HepG2 (cell line): ENCODE measurements around the gene TUBGCP6. TPM values are rescaled to one million over a fixed set of nuclear protein-coding genes. Genes with fewer than 3 reads are reported as not detected.

Experiments
- GFI1 ChIP-seq: sonication (generic); formaldehyde crosslinking; IDR thresholded peaks from 2 replicates; pipeline ENCODE4 v1.5.0; 2020; ENCODE audit warnings: missing genetic modification reagents, mild to moderate bottlenecking, borderline replicate concordance
- JUND ChIP-seq: sonication (generic); formaldehyde crosslinking; IDR thresholded peaks from 2 replicates; pipeline ENCODE4 v1.8.0; 2022; ENCODE audit warnings: mild to moderate bottlenecking, missing genetic modification reagents
- MAZ ChIP-seq, 2 experiments: sonication (generic) in 1 of 2; formaldehyde crosslinking in 1 of 2; IDR thresholded peaks; 2 replicates each; pipeline versions ENCODE4 v1.5.0 to v1.6.1; 2012 to 2020; ENCODE audit warnings: low read depth in 2 of 2, mild to moderate bottlenecking in 2 of 2, borderline replicate concordance in 1 of 2, improper control_type of control experiment in 1 of 2, low read length in 1 of 2, missing genetic modification reagents in 1 of 2, moderate library complexity in 1 of 2
- NR2C2 ChIP-seq: sonication (generic); formaldehyde crosslinking; IDR thresholded peaks from 2 replicates; pipeline ENCODE4 v1.4.0; 2020; ENCODE audit warnings: missing genetic modification reagents, mild to moderate bottlenecking, moderate library complexity, borderline replicate concordance
- SIN3A ChIP-seq: IDR thresholded peaks from 2 replicates; pipeline ENCODE4 v1.6.1; 2011; ENCODE audit warnings: low read depth, mild to moderate bottlenecking, control low read depth, low read length, borderline replicate concordance
- SKI ChIP-seq: fragments of 450-650 bp; IDR thresholded peaks from one replicate; pipeline ENCODE4 v1.6.1; 2018; ENCODE audit warnings: mild to moderate bottlenecking; ENCODE audit not compliant: partially characterized antibody
- ZFAT ChIP-seq: sonication (generic); formaldehyde crosslinking; conservative IDR thresholded peaks from 2 replicates; pipeline ENCODE4 v1.8.1; 2023; ENCODE audit warnings: missing genetic modification reagents, inconsistent platforms
- ZHX2 ChIP-seq, 2 experiments: sonication (generic) in 1 of 2; formaldehyde crosslinking in 1 of 2; IDR thresholded peaks; 2 replicates each; pipeline versions ENCODE4 v1.6.1 to v1.9.0; 2014 to 2022; ENCODE audit warnings: antibody characterized with exemption in 1 of 2, borderline replicate concordance in 1 of 2, inconsistent platforms in 1 of 2, low read depth in 1 of 2, missing genetic modification reagents in 1 of 2
- ZNF274 ChIP-seq: sonication (generic); formaldehyde crosslinking; IDR thresholded peaks from 2 replicates; pipeline ENCODE4 v1.5.1; 2020; ENCODE audit warnings: mild to moderate bottlenecking, missing genetic modification reagents
- ZNF558 ChIP-seq: sonication (generic); formaldehyde crosslinking; IDR thresholded peaks from 2 replicates; pipeline ENCODE4 v1.9.0; 2022; ENCODE audit warnings: mild to moderate bottlenecking, missing genetic modification reagents, borderline replicate concordance
- ZSCAN20 ChIP-seq: sonication (generic); formaldehyde crosslinking; IDR thresholded peaks from 2 replicates; pipeline ENCODE4 v1.4.0; 2020; ENCODE audit warnings: missing genetic modification reagents, mild to moderate bottlenecking, borderline replicate concordance
- polyA plus RNA-seq, 8 experiments: library from polyadenylated mRNA; depleted of rRNA in 3 of 8; stranded (reverse) in 7 of 8; unstranded in 1 of 8; fragments of >200 nt; fragmentation: Illumina TruSeq in 4 of 8; extraction: Trizol in 4 of 8; gene quantifications; 2 replicates each; pipeline versions ENCODE4 v1.2.1 to v1.2.3, GENCODE V29; 2011 to 2016; ENCODE audit warnings: low read depth in 4 of 8, missing spikeins in 1 of 8, mixed read lengths in 1 of 8; ENCODE audit not compliant: insufficient read depth in 1 of 8
- total RNA-seq, 5 experiments: library from RNA; depleted of rRNA; stranded (reverse); fragments of >200 nt; fragmentation: Illumina TruSeq; extraction: Trizol; gene quantifications; 2 replicates each; pipeline ENCODE4 v1.2.3, GENCODE V29; 2016; ENCODE audit warnings: low read depth in 1 of 5
- TF ChIP-seq, protein P1 (sequence below), 2 experiments: sonication (generic) in 1 of 2; formaldehyde crosslinking in 1 of 2; IDR thresholded peaks; 2 replicates each; pipeline versions ENCODE4 v1.4.0 to v1.6.1; 2018 to 2020; ENCODE audit warnings: missing genetic modification reagents in 2 of 2, borderline replicate concordance in 1 of 2, low read depth in 1 of 2, mild to moderate bottlenecking in 1 of 2, missing biosample characterization in 1 of 2
- TF ChIP-seq, protein P2 (sequence below): sonication (generic); formaldehyde crosslinking; IDR thresholded peaks from 2 replicates; pipeline ENCODE4 v1.4.0; 2020; ENCODE audit warnings: low read depth, mild to moderate bottlenecking, missing genetic modification reagents

The TUBGCP6 gene
- total and polyA plus RNA-seq, 2 of the 13 experiments (the other 11 are each of a cell fraction or from before 2014, with no cell fraction given) = 14.6 to 15.7 TPM

- TF ChIP-seq ZHX2 (IDR thresholded peaks at IDR 0.05; ENCODE audit: low read depth) (no peak), ZHX2 (CRISPR knock-in tag; IDR thresholded peaks at IDR 0.05; ENCODE audit: borderline replicate concordance) (no peak; the same call in 1 of the 2 replicates), JUND (CRISPR knock-in tag) (no peak), ZFAT (no peak), NR2C2 (CRISPR knock-in tag) (no peak), ZNF558 (CRISPR knock-in tag) (no peak), MAZ (IDR thresholded peaks at IDR 0.05; ENCODE audit: borderline replicate concordance, low read depth, low read length) (no peak), MAZ (CRISPR knock-in tag; IDR thresholded peaks at IDR 0.05; ENCODE audit: low read depth) (no peak), GFI1 (CRISPR knock-in tag) (no peak), SKI (no peak), ZSCAN20 (no peak), ZNF274 (CRISPR knock-in tag) (0 out of 2 replicates have a peak, but pooled peaks have one; percentile 27), SIN3A (peak; percentile 22; the same call in 1 of the 2 replicates)
- TF ChIP-seq, protein P1, sequence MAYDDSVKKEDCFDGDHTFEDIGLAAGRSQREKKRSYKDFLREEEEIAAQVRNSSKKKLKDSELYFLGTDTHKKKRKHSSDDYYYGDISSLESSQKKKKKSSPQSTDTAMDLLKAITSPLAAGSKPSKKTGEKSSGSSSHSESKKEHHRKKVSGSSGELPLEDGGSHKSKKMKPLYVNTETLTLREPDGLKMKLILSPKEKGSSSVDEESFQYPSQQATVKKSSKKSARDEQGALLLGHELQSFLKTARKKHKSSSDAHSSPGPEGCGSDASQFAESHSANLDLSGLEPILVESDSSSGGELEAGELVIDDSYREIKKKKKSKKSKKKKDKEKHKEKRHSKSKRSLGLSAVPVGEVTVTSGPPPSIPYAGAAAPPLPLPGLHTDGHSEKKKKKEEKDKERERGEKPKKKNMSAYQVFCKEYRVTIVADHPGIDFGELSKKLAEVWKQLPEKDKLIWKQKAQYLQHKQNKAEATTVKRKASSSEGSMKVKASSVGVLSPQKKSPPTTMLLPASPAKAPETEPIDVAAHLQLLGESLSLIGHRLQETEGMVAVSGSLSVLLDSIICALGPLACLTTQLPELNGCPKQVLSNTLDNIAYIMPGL (CRISPR knock-in tag; IDR thresholded peaks at IDR 0.05; ENCODE audit: borderline replicate concordance in 1 of 2, low read depth in 1 of 2) = peak in 1 of 2 experiments; percentile 16; a peak in 1 of 4 replicates
- TF ChIP-seq, protein P2, sequence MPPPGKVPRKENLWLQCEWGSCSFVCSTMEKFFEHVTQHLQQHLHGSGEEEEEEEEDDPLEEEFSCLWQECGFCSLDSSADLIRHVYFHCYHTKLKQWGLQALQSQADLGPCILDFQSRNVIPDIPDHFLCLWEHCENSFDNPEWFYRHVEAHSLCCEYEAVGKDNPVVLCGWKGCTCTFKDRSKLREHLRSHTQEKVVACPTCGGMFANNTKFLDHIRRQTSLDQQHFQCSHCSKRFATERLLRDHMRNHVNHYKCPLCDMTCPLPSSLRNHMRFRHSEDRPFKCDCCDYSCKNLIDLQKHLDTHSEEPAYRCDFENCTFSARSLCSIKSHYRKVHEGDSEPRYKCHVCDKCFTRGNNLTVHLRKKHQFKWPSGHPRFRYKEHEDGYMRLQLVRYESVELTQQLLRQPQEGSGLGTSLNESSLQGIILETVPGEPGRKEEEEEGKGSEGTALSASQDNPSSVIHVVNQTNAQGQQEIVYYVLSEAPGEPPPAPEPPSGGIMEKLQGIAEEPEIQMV (CRISPR knock-in tag) = no peak
Observed at GRCh38 chr22:50201191-50202129, 43.4 kb downstream of the TUBGCP6 start (continued).
